ENCODE data around the gene PLXNC1. TPM values are rescaled to one million over a fixed set of nuclear protein-coding genes. Genes with fewer than 3 reads are reported as not detected.

Gene PLXNC1
- polyA plus RNA-seq, 1 of the 3 experiments (the other 2 are of a cell fraction), result 0.23 TPM

DNA sequence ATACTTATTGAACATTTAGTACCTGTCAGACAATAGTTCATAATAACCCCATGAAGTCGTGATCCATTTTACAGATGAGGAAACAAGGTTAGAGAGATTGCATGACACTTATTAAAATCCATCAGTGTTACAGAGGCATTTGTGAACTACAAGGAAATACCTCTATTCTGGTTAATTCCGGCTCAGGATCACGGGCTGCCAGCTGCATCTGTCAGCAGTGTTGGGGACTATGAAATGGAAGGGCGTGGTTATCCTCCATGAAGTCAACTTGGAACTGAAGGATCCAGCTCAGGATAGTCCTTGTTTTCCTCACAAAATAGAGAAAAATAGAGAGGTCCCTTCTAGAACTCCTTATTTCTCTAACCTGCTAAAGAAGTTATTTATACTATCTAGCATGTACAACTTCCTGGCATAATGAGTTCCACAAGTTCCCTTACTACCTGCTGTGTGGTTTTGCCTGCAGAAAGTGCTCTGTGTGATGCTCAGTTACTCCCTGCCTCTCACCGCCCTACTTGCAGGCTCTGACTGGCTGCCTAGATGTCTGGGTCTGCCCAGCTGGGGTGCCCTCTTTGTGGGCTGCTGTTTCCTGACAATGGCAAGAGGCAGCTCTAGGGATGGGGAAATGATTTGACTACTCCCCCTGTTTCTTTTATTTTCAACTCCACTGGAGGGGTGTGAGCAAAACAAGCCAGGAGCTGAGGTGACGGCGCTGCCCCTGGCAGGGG is 36.8 kb downstream of the PLXNC1 start:
- Histone ChIP-seq H3K79me2 (ENCODE audit: insufficient read depth) (no peaks in the 10 kb centered on the region), H3K9ac (no peak overlapping the region), H3K27ac (ENCODE audit: low read depth in 2 of 2, low read length in 1 of 2) (no peak overlapping the region), H4K20me1 (ENCODE audit: insufficient read depth) (no peaks in the 10 kb centered on the region), H3K9me2 (no peaks in the 10 kb centered on the region), H3K9me3 (no peaks in the 10 kb centered on the region), H3K4me1 (ENCODE audit: control insufficient read depth in 1 of 2, insufficient read depth in 2 of 2, low read depth in 1 of 2, low read length in 1 of 2) (peaks cover 6 to 10% of the 10 kb centered on the region in 2 experiments; a peak in 1 of 4 replicates), H3F3A (replicated peaks; ENCODE audit: insufficient read depth) (no peaks in the 10 kb centered on the region), H3K4me2 (no peak overlapping the region), H2AFZ (ENCODE audit: low read depth) (no peak overlapping the region), H3K27me3 (ENCODE audit: insufficient read depth) (no peaks in the 10 kb centered on the region), H3K4me3 (ENCODE audit: low read depth in 2 of 2, low read length in 1 of 2) (no peak overlapping the region), H3K36me3 (replicated peaks in 1 of 2; ENCODE audit: control insufficient read depth in 1 of 2, insufficient read depth in 2 of 2, low read length in 1 of 2) (no peaks in the 10 kb centered on the region)
- ChIA-PET POLR2A (no interaction called here), CTCF (no interaction called here)
- TF ChIP-seq GABPA (IDR thresholded peaks at IDR 0.05; ENCODE audit: low read depth), result no peak
- no peak for TF ChIP-seq TEAD4 (IDR thresholded peaks at IDR 0.05; ENCODE audit: borderline replicate concordance, insufficient read depth)
- TF ChIP-seq CHD2 (IDR thresholded peaks at IDR 0.05; ENCODE audit: low read length, partially characterized antibody), result no peak
- TF ChIP-seq EP300 (IDR thresholded peaks at IDR 0.05; ENCODE audit: borderline replicate concordance in 1 of 2, low read depth in 1 of 2, low read length in 1 of 2), result no peak
- no peak for TF ChIP-seq NRF1 (IDR thresholded peaks at IDR 0.05; ENCODE audit: low read depth, low read length)
- TF ChIP-seq, protein P1, sequence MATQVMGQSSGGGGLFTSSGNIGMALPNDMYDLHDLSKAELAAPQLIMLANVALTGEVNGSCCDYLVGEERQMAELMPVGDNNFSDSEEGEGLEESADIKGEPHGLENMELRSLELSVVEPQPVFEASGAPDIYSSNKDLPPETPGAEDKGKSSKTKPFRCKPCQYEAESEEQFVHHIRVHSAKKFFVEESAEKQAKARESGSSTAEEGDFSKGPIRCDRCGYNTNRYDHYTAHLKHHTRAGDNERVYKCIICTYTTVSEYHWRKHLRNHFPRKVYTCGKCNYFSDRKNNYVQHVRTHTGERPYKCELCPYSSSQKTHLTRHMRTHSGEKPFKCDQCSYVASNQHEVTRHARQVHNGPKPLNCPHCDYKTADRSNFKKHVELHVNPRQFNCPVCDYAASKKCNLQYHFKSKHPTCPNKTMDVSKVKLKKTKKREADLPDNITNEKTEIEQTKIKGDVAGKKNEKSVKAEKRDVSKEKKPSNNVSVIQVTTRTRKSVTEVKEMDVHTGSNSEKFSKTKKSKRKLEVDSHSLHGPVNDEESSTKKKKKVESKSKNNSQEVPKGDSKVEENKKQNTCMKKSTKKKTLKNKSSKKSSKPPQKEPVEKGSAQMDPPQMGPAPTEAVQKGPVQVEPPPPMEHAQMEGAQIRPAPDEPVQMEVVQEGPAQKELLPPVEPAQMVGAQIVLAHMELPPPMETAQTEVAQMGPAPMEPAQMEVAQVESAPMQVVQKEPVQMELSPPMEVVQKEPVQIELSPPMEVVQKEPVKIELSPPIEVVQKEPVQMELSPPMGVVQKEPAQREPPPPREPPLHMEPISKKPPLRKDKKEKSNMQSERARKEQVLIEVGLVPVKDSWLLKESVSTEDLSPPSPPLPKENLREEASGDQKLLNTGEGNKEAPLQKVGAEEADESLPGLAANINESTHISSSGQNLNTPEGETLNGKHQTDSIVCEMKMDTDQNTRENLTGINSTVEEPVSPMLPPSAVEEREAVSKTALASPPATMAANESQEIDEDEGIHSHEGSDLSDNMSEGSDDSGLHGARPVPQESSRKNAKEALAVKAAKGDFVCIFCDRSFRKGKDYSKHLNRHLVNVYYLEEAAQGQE (IDR thresholded peaks at IDR 0.05; ENCODE audit: low read depth, low read length), result no peak
- no peak for TF ChIP-seq EZH2phosphoT487 (IDR thresholded peaks at IDR 0.05; ENCODE audit: borderline replicate concordance, low read depth)
- TF ChIP-seq JUND (IDR thresholded peaks at IDR 0.05), result no peak
- TF ChIP-seq, protein P2, sequence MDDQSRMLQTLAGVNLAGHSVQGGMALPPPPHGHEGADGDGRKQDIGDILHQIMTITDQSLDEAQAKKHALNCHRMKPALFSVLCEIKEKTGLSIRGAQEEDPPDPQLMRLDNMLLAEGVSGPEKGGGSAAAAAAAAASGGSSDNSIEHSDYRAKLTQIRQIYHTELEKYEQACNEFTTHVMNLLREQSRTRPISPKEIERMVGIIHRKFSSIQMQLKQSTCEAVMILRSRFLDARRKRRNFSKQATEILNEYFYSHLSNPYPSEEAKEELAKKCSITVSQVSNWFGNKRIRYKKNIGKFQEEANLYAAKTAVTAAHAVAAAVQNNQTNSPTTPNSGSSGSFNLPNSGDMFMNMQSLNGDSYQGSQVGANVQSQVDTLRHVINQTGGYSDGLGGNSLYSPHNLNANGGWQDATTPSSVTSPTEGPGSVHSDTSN (IDR thresholded peaks at IDR 0.05), result no peak
- TF ChIP-seq, protein P3, sequence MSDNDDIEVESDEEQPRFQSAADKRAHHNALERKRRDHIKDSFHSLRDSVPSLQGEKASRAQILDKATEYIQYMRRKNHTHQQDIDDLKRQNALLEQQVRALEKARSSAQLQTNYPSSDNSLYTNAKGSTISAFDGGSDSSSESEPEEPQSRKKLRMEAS (IDR thresholded peaks at IDR 0.05; ENCODE audit: low read depth), result no peak
- TF ChIP-seq SMC3 (IDR thresholded peaks at IDR 0.05; ENCODE audit: low read depth, low read length), result no peak
- DNase-seq, result no peak
- 73% methylated on average over 7 of the region's 7 CpGs for WGBS (ENCODE audit: low lambda C conversion rate)

DNA sequence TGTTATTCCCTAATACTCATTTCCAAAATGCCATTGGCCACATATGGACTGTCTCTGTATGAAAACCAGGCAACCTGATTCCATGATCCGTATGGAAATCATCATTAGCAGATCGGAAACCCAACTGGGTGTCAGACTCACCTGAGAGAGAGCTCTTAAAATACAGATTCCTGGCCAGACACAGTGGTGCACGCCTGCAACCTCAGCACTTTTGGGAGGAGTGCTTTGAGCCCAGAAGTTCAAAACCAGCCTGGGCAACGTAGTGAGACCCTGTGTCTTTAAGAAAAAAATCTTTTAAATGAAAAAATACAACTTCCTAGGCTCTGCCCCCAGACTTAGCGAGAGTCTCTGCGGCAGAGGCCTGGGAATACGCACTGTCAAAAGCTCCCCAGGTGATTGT is 37.4 kb downstream of the PLXNC1 start:
- CTCF ChIA-PET, result no interaction called here
- POLR2A ChIA-PET, result no interaction called here
- no peak overlapping the region for H3K4me3 ChIP-seq (ENCODE audit: low read depth in 2 of 2, low read length in 1 of 2)
- no peak for TF ChIP-seq TAF1 (IDR thresholded peaks at IDR 0.05; ENCODE audit: borderline replicate concordance, low read depth, low read length)
- no peak for TF ChIP-seq RAD21 (IDR thresholded peaks at IDR 0.05; ENCODE audit: low read length)
- TF ChIP-seq, protein P2 (IDR thresholded peaks at IDR 0.05), result no peak
- TF ChIP-seq, protein P1 (IDR thresholded peaks at IDR 0.05; ENCODE audit: low read depth, low read length), result no peak
- TF ChIP-seq EP300 (IDR thresholded peaks at IDR 0.05; ENCODE audit: borderline replicate concordance in 1 of 2, low read depth in 1 of 2, low read length in 1 of 2), result no peak
- TF ChIP-seq SIN3A (IDR thresholded peaks at IDR 0.05; ENCODE audit: borderline replicate concordance, low read depth, low read length), result no peak
- TF ChIP-seq FOXJ3 (CRISPR knock-in tag; IDR thresholded peaks at IDR 0.05), result no peak
- TF ChIP-seq ELF1 (IDR thresholded peaks at IDR 0.05), result no peak
- no peak for TF ChIP-seq TCF12 (IDR thresholded peaks at IDR 0.05)
- no peak for TF ChIP-seq YY1 (IDR thresholded peaks at IDR 0.05; ENCODE audit: low read depth)

More for the DNA sequence above, 37.4 kb downstream of the PLXNC1 start:
- no peaks in the 10 kb centered on the region for H3K27me3 ChIP-seq (ENCODE audit: insufficient read depth)
- no peaks in the 10 kb centered on the region for H4K20me1 ChIP-seq (ENCODE audit: insufficient read depth)
- 79% methylated on average over 6 of the region's 7 CpGs for WGBS (ENCODE audit: low lambda C conversion rate)
- no peak overlapping the region for H3K4me2 ChIP-seq
- no peaks in the 10 kb centered on the region for H3K9me2 ChIP-seq
- H3K9me3 ChIP-seq, result no peaks in the 10 kb centered on the region
- H2AFZ ChIP-seq (ENCODE audit: low read depth), result no peak overlapping the region
- H3K27ac ChIP-seq (ENCODE audit: low read depth in 2 of 2, low read length in 1 of 2), result no peak overlapping the region
- DNase-seq, result no peak
- H3K36me3 ChIP-seq (replicated peaks in 1 of 2; ENCODE audit: control insufficient read depth in 1 of 2, insufficient read depth in 2 of 2, low read length in 1 of 2), result no peaks in the 10 kb centered on the region
- no peaks in the 10 kb centered on the region for H3K79me2 ChIP-seq (ENCODE audit: insufficient read depth)
- H3F3A ChIP-seq (replicated peaks; ENCODE audit: insufficient read depth), result no peaks in the 10 kb centered on the region
- no peak overlapping the region for H3K9ac ChIP-seq
- H3K4me1 ChIP-seq (ENCODE audit: control insufficient read depth in 1 of 2, insufficient read depth in 2 of 2, low read depth in 1 of 2, low read length in 1 of 2), result peaks cover 6 to 10% of the 10 kb centered on the region in 2 experiments; a peak in 1 of 4 replicates

Measured in SK-N-SH (cell line).